ENCODE results near the gene LARP1.
"Not testable (repeated sequence)": the region's sequence is repeated elsewhere in the genome, so short reads cannot be mapped to it uniquely, and the experiment has no call there.

The LARP1 gene

GRCh38 chr5:154795235-154795596 is 40.0 kb downstream of the LARP1 start:
- no peak for DNase-seq

GRCh38 chr5:154797762-154798161 is 42.6 kb downstream of the LARP1 start:
- DNase-seq, result no peak

- no peak for DNase-seq
These were observed 45.4 kb downstream of the LARP1 start for GRCh38 chr5:154800582-154800981.

- no peak for DNase-seq
These were observed 45.9 kb downstream of the LARP1 start for GRCh38 chr5:154801083-154801482.

- DNase-seq, result no peak
These were observed 46.9 kb downstream of the LARP1 start for GRCh38 chr5:154802050-154802449.

GRCh38 chr5:154806176-154806575 is 51.0 kb downstream of the LARP1 start:
- no peak for DNase-seq

GRCh38 chr5:154811239-154811638 is 56.1 kb downstream of the LARP1 start:
- no peak for DNase-seq

- no peak for DNase-seq
These were observed 56.7 kb downstream of the LARP1 start for GRCh38 chr5:154811653-154812465.

- DNase-seq, result no peak
These were observed 58.0 kb downstream of the LARP1 start for GRCh38 chr5:154813158-154813557.

- no peak for DNase-seq
These were observed 58.6 kb downstream of the LARP1 start for GRCh38 chr5:154813736-154814135.

- DNase-seq, result no peak
These were observed 59.8 kb downstream of the LARP1 start for GRCh38 chr5:154815025-154815424.

- DNase-seq, result no peak
These were observed 60.6 kb downstream of the LARP1 start for GRCh38 chr5:154815684-154816247.

GRCh38 chr5:154816891-154817492 is 61.8 kb downstream of the LARP1 start:
- DNase-seq, result no peak

GRCh38 chr5:154817815-154818214 is 62.6 kb downstream of the LARP1 start:
- DNase-seq, result no peak

- DNase-seq, result no peak
These were observed 63.4 kb downstream of the LARP1 start for GRCh38 chr5:154818471-154819116.

GRCh38 chr5:154819546-154819945 is 64.4 kb downstream of the LARP1 start:
- DNase-seq, result no peak

GRCh38 chr5:154820383-154820782 is 65.2 kb downstream of the LARP1 start:
- no peak for DNase-seq

- not testable (repeated sequence) for DNase-seq
These were observed 67.7 kb downstream of the LARP1 start for GRCh38 chr5:154822896-154823295.

- no peak for DNase-seq
These were observed 68.4 kb downstream of the LARP1 start for GRCh38 chr5:154823605-154824004.

- DNase-seq, result no peak
These were observed 68.9 kb downstream of the LARP1 start for GRCh38 chr5:154824070-154824469.

- no peak for DNase-seq
These were observed 74.0 kb downstream of the LARP1 start for GRCh38 chr5:154829181-154829588.

GRCh38 chr5:154829589-154830218 is 74.5 kb downstream of the LARP1 start:
- peak; percentile 48 for DNase-seq

GRCh38 chr5:154830219-154830595 is 75.0 kb downstream of the LARP1 start:
- no peak for DNase-seq

All from NK-92 treated with Interleukin-12 subunit alpha and Interleukin-12 subunit beta, amount 100 ng/mL, for 24 hours (cell line).